ENCODE measurements around the gene APOBEC3F. TPM values are rescaled to one million over a fixed set of nuclear protein-coding genes. Genes with fewer than 3 reads are reported as not detected.

Gene APOBEC3F
- total RNA-seq, 1 experiment from 2014 or later = 8.9 TPM

DNA sequence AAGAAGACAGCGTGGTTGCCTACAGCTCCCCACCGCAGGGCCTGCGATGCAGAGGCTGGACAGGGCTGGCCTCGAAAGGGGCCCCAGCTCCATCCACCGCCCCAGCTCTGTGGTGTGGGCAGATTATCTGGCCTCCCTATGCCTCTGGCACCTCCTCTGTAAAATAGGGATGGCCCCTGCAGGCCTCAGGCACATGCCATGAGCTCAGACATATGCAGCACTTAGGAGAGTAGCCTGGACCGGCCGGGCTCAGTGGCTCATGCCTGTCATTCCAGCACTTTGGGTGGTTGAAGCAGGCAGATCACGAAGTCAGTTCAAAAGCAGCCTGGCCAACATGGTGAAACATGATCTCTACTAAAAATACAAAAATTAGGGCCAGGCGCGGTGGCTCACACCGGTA lies 12.4 kb upstream of the APOBEC3F start:
- H3K56ac ChIP-seq (ENCODE audit: insufficient read length, low read depth, low read length) = no peak overlapping the region
- H4K8ac ChIP-seq (replicated peaks; ENCODE audit: insufficient read length, low read depth, low read length) = no peak overlapping the region
- no peak overlapping the region for H3K27ac ChIP-seq (ENCODE audit: insufficient read length, low read depth, low read length)
- no peak overlapping the region for H2BK12ac ChIP-seq (ENCODE audit: insufficient read length, low read depth, low read length)
- Mint-ChIP-seq H3K27me3 (ENCODE audit: low read depth) (no peaks in the 10 kb centered on the region), H3K4me3 (no peak overlapping the region; a peak in 1 of 5 replicates), H3K9me3 (no peaks in the 10 kb centered on the region; a peak in 1 of 5 replicates), H3K27ac (peak overlapping the region in 1 of 3 experiments; percentile 40; a peak in 1 of 7 replicates), H3K4me1 (peaks cover 34 to 52% of the 10 kb centered on the region in 2 experiments), H3K36me3 (ENCODE audit: insufficient read depth in 1 of 3, low read depth in 3 of 3) (peaks cover 6 to 29% (median 23%) of the 10 kb centered on the region in 3 experiments)
- TF ChIP-seq, protein P1, sequence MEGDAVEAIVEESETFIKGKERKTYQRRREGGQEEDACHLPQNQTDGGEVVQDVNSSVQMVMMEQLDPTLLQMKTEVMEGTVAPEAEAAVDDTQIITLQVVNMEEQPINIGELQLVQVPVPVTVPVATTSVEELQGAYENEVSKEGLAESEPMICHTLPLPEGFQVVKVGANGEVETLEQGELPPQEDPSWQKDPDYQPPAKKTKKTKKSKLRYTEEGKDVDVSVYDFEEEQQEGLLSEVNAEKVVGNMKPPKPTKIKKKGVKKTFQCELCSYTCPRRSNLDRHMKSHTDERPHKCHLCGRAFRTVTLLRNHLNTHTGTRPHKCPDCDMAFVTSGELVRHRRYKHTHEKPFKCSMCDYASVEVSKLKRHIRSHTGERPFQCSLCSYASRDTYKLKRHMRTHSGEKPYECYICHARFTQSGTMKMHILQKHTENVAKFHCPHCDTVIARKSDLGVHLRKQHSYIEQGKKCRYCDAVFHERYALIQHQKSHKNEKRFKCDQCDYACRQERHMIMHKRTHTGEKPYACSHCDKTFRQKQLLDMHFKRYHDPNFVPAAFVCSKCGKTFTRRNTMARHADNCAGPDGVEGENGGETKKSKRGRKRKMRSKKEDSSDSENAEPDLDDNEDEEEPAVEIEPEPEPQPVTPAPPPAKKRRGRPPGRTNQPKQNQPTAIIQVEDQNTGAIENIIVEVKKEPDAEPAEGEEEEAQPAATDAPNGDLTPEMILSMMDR (conservative IDR thresholded peaks at IDR 0.05) = no peak
- no peaks in the 10 kb centered on the region for H3K79me2 ChIP-seq (ENCODE audit: insufficient read depth, low read length)
- no peaks in the 10 kb centered on the region for H3K79me1 ChIP-seq (ENCODE audit: insufficient read depth, low read depth, low read length, poor library complexity, severe bottlenecking)
- no peaks in the 10 kb centered on the region; the same call in 1 of the 2 replicates for H3K4me1 ChIP-seq (ENCODE audit: insufficient read depth, low read length)
- no peak overlapping the region for H3K14ac ChIP-seq (ENCODE audit: insufficient read depth, low read length)
- no peaks in the 10 kb centered on the region for H4K20me1 ChIP-seq (ENCODE audit: control insufficient read depth, insufficient read depth, insufficient read length)
- H4K91ac ChIP-seq (ENCODE audit: insufficient read length, low read depth, low read length) = no peak overlapping the region
- no CpG with 5 or more reads among the region's 11 CpGs for WGBS (ENCODE audit: extremely low coverage, insufficient read length, low lambda C conversion rate)
- H4K5ac ChIP-seq (ENCODE audit: insufficient read length, low read depth, low read length) = no peak overlapping the region
- no peaks in the 10 kb centered on the region for H3K27me3 ChIP-seq (ENCODE audit: insufficient read depth, low read length)
- no peak overlapping the region for H2BK15ac ChIP-seq (ENCODE audit: low read depth, low read length)
- H2BK120ac ChIP-seq (ENCODE audit: low read depth, low read length, poor library complexity, severe bottlenecking) = no peak overlapping the region
- H2AK5ac ChIP-seq (ENCODE audit: insufficient read length, low read length) = no peak overlapping the region
- no peak overlapping the region for H3K9ac ChIP-seq (ENCODE audit: extremely low read depth, insufficient read length, low read length)
- no peak overlapping the region for H3K4ac ChIP-seq (ENCODE audit: low read depth, low read length)
- no peak overlapping the region for H3K4me2 ChIP-seq (ENCODE audit: insufficient read depth, insufficient read length, low read length)
- H3K23me2 ChIP-seq (ENCODE audit: insufficient read length, low read depth, low read length, poor library complexity, severe bottlenecking) = no peaks in the 10 kb centered on the region
- H2BK20ac ChIP-seq (ENCODE audit: low read depth, low read length, poor library complexity, severe bottlenecking) = no peak overlapping the region
- H2BK5ac ChIP-seq (ENCODE audit: insufficient read length, low read length) = no peak overlapping the region
- no peaks in the 10 kb centered on the region for H3K9me3 ChIP-seq (ENCODE audit: control insufficient read depth, low read depth, low read length)
- H2AFZ ChIP-seq (ENCODE audit: low read length) = no peak overlapping the region
- no peak overlapping the region for H3K23ac ChIP-seq (ENCODE audit: insufficient read length, low read depth, low read length)
- no peak for DNase-seq
- no peak overlapping the region for H3T11ph ChIP-seq (ENCODE audit: low read length)
- no peak overlapping the region for H3K18ac ChIP-seq (ENCODE audit: insufficient read length, low read depth, low read length)

Measured in H9 (cell line).